CD4-positive, alpha-beta memory T cell (primary cell): ENCODE data around the gene NAALADL2. TPM values are rescaled to one million over a fixed set of nuclear protein-coding genes. Genes with fewer than 3 reads are reported as not detected.

Source experiments
- CTCF ChIA-PET: fragments of 350-600 bp; sonication (Branson Sonifier 250); formaldehyde crosslinking; loops from one replicate; lab custom pipeline; 2021; ENCODE audit warnings: inconsistent platforms; ENCODE audit not compliant: partially characterized antibody; lab: Charles Lee
- POLR2A ChIA-PET: fragments of 350-600 bp; sonication (Branson Sonifier 250); formaldehyde crosslinking; loops from one replicate; lab custom pipeline; 2021; ENCODE audit not compliant: partially characterized antibody; lab: Charles Lee
- DNase-seq, 5 donors: peaks; one replicate each; pipeline versions ENCODE4 v3.0.0 to v3.0.0-alpha.2; 2020 to 2022; ENCODE audit warnings: mixed read lengths in 1 of 5
- H3K27ac ChIP-seq: one replicate; pipeline ENCODE4 v1.7.0; 2013; ENCODE audit warnings: low read depth, low read length
- H3K27me3 ChIP-seq: 2 replicates; pipeline ENCODE4 v1.7.0; 2013; ENCODE audit warnings: mild to moderate bottlenecking, low read length, moderate library complexity; ENCODE audit not compliant: insufficient read depth
- H3K36me3 ChIP-seq: 2 replicates; pipeline ENCODE4 v1.7.0; 2013; ENCODE audit warnings: mild to moderate bottlenecking, low read length, moderate library complexity; ENCODE audit not compliant: insufficient read depth
- H3K4me1 ChIP-seq: 2 replicates; pipeline ENCODE4 v1.7.0; 2013; ENCODE audit warnings: mild to moderate bottlenecking, low read length, moderate library complexity; ENCODE audit not compliant: insufficient read depth
- H3K4me3 ChIP-seq, 2 donors: one replicate each; pipeline ENCODE4 v1.7.0; 2013; ENCODE audit warnings: low read length in 2 of 2, mild to moderate bottlenecking in 1 of 2
- H3K9me3 ChIP-seq, 2 donors: one replicate each; pipeline ENCODE4 v1.7.0; 2013; ENCODE audit warnings: low read length in 2 of 2, control low read depth in 1 of 2; ENCODE audit not compliant: control insufficient read depth in 1 of 2
- H3K27ac Mint-ChIP-seq, 7 donors: one replicate each; pipeline ENCODE4 v1.8.0; 2020 to 2021; ENCODE audit warnings: mixed read lengths in 7 of 7, mild to moderate bottlenecking in 6 of 7, inconsistent platforms in 3 of 7, moderate library complexity in 3 of 7
- H3K27me3 Mint-ChIP-seq, 2 donors: one replicate each; pipeline ENCODE4 v1.8.0; 2020 to 2021; ENCODE audit warnings: mixed read lengths in 2 of 2
- H3K36me3 Mint-ChIP-seq, 2 donors: one replicate each; pipeline ENCODE4 v1.8.0; 2020 to 2021; ENCODE audit warnings: mixed read lengths in 2 of 2, inconsistent platforms in 1 of 2, mild to moderate bottlenecking in 1 of 2
- H3K4me1 Mint-ChIP-seq, 4 donors: one replicate each; pipeline ENCODE4 v1.8.0; 2020 to 2021; ENCODE audit warnings: mixed read lengths in 4 of 4, mild to moderate bottlenecking in 1 of 4
- H3K4me3 Mint-ChIP-seq, 8 donors: one replicate each; pipeline ENCODE4 v1.8.0; 2020 to 2021; ENCODE audit warnings: mixed read lengths in 8 of 8, mild to moderate bottlenecking in 7 of 8, moderate library complexity in 6 of 8, inconsistent platforms in 3 of 8
- H3K9me3 Mint-ChIP-seq, 8 donors: one replicate each; pipeline ENCODE4 v1.8.0; 2020 to 2021; ENCODE audit warnings: mixed read lengths in 8 of 8, mild to moderate bottlenecking in 5 of 8, inconsistent platforms in 3 of 8, moderate library complexity in 1 of 8
- intact Hi-C: fragments of 100-400 bp; cut with micrococcal nuclease; formaldehyde crosslinking; loops from one replicate; pipeline ENCODE4 v1.15.1; 2023
- polyA plus RNA-seq, 2 donors: library from polyadenylated mRNA; unstranded; fragments of 300-500 nt; fragmentation: Illumina TruSeq; gene quantifications; one replicate each; pipeline ENCODE4 v1.2.3, GENCODE V29; 2021
- total RNA-seq, 2 experiments: library from RNA; stranded (reverse); gene quantifications; one replicate each; pipeline ENCODE4 v1.2.3, GENCODE V29; 2021

The NAALADL2 gene
- total and polyA plus RNA-seq, 4 experiments from 2014 or later: not detected

GRCh38 chr3:175384569-175384968 is 525.4 kb downstream of the NAALADL2 start:
- peaks cover 0 to 10% (median 0%) of the 10 kb centered on the region in 8 donors for H3K9me3 Mint-ChIP-seq
- CTCF ChIA-PET: no interaction called here
- H3K36me3 Mint-ChIP-seq: no peaks in the 10 kb centered on the region
- Histone ChIP-seq H3K36me3 (no peaks in the 10 kb centered on the region), H3K9me3 (no peaks in the 10 kb centered on the region), H3K4me3 (no peak overlapping the region), H3K27ac (no peak overlapping the region), H3K27me3 (no peaks in the 10 kb centered on the region), H3K4me1 (no peaks in the 10 kb centered on the region)
- no peak overlapping the region for H3K4me3 Mint-ChIP-seq
- no peak for DNase-seq
- no peak overlapping the region for H3K27ac Mint-ChIP-seq
- no peaks in the 10 kb centered on the region for H3K4me1 Mint-ChIP-seq
- intact Hi-C loops: no loop called here
- POLR2A ChIA-PET: no interaction called here
- H3K27me3 Mint-ChIP-seq: no peaks in the 10 kb centered on the region

DNA sequence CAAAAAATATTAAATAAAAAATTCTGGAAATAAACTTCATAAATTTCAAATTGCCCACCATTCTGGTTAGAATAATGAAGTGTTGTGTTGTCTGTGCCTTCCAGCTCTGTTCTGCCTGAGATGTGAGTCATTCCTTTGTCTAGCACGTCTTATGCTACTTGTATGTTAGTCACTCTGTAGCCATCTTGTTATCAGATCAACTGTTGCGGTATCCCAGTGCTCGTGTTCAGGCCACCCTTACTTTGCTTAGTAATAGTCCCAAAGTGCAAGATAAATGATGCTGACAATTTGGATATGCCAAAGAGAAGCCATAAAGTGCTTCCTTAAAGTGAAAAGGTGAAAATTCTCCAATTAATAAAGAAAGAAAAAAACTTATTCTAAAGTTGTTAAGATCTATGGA is 527.5 kb downstream of the NAALADL2 start:
- intact Hi-C loops: no loop called here
- H3K4me3 ChIP-seq: no peak overlapping the region
- H3K9me3 ChIP-seq: no peaks in the 10 kb centered on the region
- DNase-seq: no peak
- H3K36me3 Mint-ChIP-seq: no peaks in the 10 kb centered on the region
- no peaks in the 10 kb centered on the region for H3K4me1 Mint-ChIP-seq
- H3K4me1 ChIP-seq: no peaks in the 10 kb centered on the region
- H3K27ac ChIP-seq: no peak overlapping the region
- no peak overlapping the region for H3K4me3 Mint-ChIP-seq
- ChIA-PET POLR2A (no interaction called here), CTCF (no interaction called here)
- peaks cover 0 to 7% (median 0%) of the 10 kb centered on the region in 8 donors for H3K9me3 Mint-ChIP-seq
- H3K27me3 ChIP-seq: no peaks in the 10 kb centered on the region
- no peaks in the 10 kb centered on the region for H3K27me3 Mint-ChIP-seq
- no peak overlapping the region for H3K27ac Mint-ChIP-seq
- no peaks in the 10 kb centered on the region for H3K36me3 ChIP-seq

- Histone ChIP-seq H3K27ac (no peak overlapping the region), H3K4me1 (no peaks in the 10 kb centered on the region), H3K36me3 (no peaks in the 10 kb centered on the region), H3K4me3 (no peak overlapping the region), H3K9me3 (no peaks in the 10 kb centered on the region), H3K27me3 (no peaks in the 10 kb centered on the region)
- POLR2A ChIA-PET: no interaction called here
- H3K9me3 Mint-ChIP-seq: peaks cover 0 to 10% (median 3%) of the 10 kb centered on the region in 8 donors
- no peaks in the 10 kb centered on the region for H3K27me3 Mint-ChIP-seq
- H3K4me3 Mint-ChIP-seq: no peak overlapping the region
- no peaks in the 10 kb centered on the region for H3K4me1 Mint-ChIP-seq
- CTCF ChIA-PET: no interaction called here
- H3K27ac Mint-ChIP-seq: no peak overlapping the region
- no peaks in the 10 kb centered on the region for H3K36me3 Mint-ChIP-seq
- no peak for DNase-seq
- intact Hi-C loops: no loop called here
Observed at GRCh38 chr3:175389560-175389959, 530.4 kb downstream of the NAALADL2 start.

- Histone ChIP-seq H3K27me3 (no peaks in the 10 kb centered on the region), H3K27ac (no peak overlapping the region), H3K4me1 (no peaks in the 10 kb centered on the region), H3K36me3 (no peaks in the 10 kb centered on the region), H3K4me3 (no peak overlapping the region), H3K9me3 (no peaks in the 10 kb centered on the region)
- DNase-seq: no peak
- intact Hi-C loops: no loop called here
- POLR2A ChIA-PET: no interaction called here
- peaks cover 0 to 10% (median 3%) of the 10 kb centered on the region in 8 donors for H3K9me3 Mint-ChIP-seq
- H3K36me3 Mint-ChIP-seq: no peaks in the 10 kb centered on the region
- CTCF ChIA-PET: no interaction called here
- no peaks in the 10 kb centered on the region for H3K4me1 Mint-ChIP-seq
- no peaks in the 10 kb centered on the region for H3K27me3 Mint-ChIP-seq
- H3K4me3 Mint-ChIP-seq: no peak overlapping the region
- no peak overlapping the region for H3K27ac Mint-ChIP-seq
Observed at GRCh38 chr3:175391601-175392000, 532.5 kb downstream of the NAALADL2 start.

GRCh38 chr3:175392653-175393052 is 533.5 kb downstream of the NAALADL2 start:
- no peaks in the 10 kb centered on the region for H3K9me3 ChIP-seq
- Mint-ChIP-seq H3K27me3 (no peaks in the 10 kb centered on the region), H3K27ac (no peak overlapping the region), H3K9me3 (peaks cover 0 to 11% (median 3%) of the 10 kb centered on the region in 8 donors), H3K4me3 (no peak overlapping the region), H3K36me3 (no peaks in the 10 kb centered on the region), H3K4me1 (no peaks in the 10 kb centered on the region)
- H3K27ac ChIP-seq: no peak overlapping the region
- no peaks in the 10 kb centered on the region for H3K27me3 ChIP-seq
- no peaks in the 10 kb centered on the region for H3K4me1 ChIP-seq
- ChIA-PET POLR2A (no interaction called here), CTCF (no interaction called here)
- H3K4me3 ChIP-seq: no peak overlapping the region
- H3K36me3 ChIP-seq: no peaks in the 10 kb centered on the region
- intact Hi-C loops: no loop called here
- DNase-seq: no peak

DNA sequence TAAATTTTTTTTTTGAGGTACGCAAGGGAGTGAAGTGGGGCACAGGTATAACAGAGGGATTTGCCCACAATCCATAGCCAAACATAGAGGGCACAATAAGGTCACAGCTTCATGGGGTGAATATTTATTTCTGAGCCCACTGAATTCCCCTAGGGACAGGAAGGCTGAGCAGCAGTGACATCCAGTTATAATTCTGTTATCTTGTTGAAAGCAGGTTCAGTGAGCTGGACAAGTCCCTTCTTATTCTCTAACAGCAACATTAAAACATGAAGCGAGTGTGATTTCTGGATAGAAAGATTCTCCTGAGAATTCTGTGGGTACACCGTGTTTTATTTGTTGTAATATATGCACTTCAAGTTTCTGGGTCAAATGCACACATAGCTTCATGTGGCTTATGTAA is 538.2 kb downstream of the NAALADL2 start:
- ChIA-PET CTCF (no interaction called here), POLR2A (no interaction called here)
- no peak overlapping the region for H3K4me3 ChIP-seq
- no peaks in the 10 kb centered on the region for H3K9me3 ChIP-seq
- Mint-ChIP-seq H3K4me1 (no peaks in the 10 kb centered on the region), H3K9me3 (peaks cover 0 to 11% (median 3%) of the 10 kb centered on the region in 8 donors), H3K27ac (no peak overlapping the region), H3K36me3 (no peaks in the 10 kb centered on the region), H3K4me3 (no peak overlapping the region), H3K27me3 (no peaks in the 10 kb centered on the region)
- no peaks in the 10 kb centered on the region for H3K4me1 ChIP-seq
- no peaks in the 10 kb centered on the region for H3K36me3 ChIP-seq
- H3K27ac ChIP-seq: no peak overlapping the region
- intact Hi-C loops: no loop called here
- H3K27me3 ChIP-seq: no peaks in the 10 kb centered on the region
- DNase-seq: no peak

DNA sequence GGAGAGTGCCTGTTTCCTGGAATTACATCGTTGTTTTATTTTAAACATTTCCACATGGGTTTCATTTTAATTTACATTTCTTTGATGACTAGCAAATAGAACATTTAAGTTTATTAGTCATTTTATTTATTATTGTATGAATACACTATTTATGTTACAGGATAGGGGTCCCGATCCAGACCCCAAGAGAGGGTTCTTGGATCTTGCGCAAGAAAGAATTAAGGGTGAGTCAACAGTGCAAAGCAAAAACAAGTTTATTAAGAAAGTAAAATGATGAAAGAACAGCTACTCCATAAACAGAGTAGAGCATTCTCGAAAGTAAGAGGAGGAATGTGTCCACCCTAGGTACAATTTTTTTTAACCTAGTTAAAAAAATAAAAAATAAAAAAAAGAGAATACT is 539.5 kb downstream of the NAALADL2 start:
- Histone ChIP-seq H3K4me3 (no peak overlapping the region), H3K27ac (no peak overlapping the region), H3K9me3 (no peaks in the 10 kb centered on the region), H3K27me3 (no peaks in the 10 kb centered on the region), H3K36me3 (no peaks in the 10 kb centered on the region), H3K4me1 (no peaks in the 10 kb centered on the region)
- Mint-ChIP-seq H3K9me3 (peaks cover 0 to 12% (median 3%) of the 10 kb centered on the region in 8 donors), H3K36me3 (no peaks in the 10 kb centered on the region), H3K27ac (no peak overlapping the region), H3K4me1 (no peaks in the 10 kb centered on the region), H3K27me3 (no peaks in the 10 kb centered on the region), H3K4me3 (no peak overlapping the region)
- intact Hi-C loops: no loop called here
- CTCF ChIA-PET: no interaction called here
- POLR2A ChIA-PET: no interaction called here
- DNase-seq: no peak
